H9 (cell line): ENCODE data around the gene DEFB132. TPM values are rescaled to one million over a fixed set of nuclear protein-coding genes. Genes with fewer than 3 reads are reported as not detected.

Experiments used
- DNase-seq: peaks from one replicate; pipeline ENCODE4 v3.0.0-alpha.2; 2017
- H2AFZ ChIP-seq: one replicate; pipeline ENCODE4 v1.6.1; 2013; ENCODE audit warnings: mild to moderate bottlenecking, low read length, control low read depth, moderate library complexity
- H2AK5ac ChIP-seq: 2 replicates; pipeline ENCODE4 v1.6.1; 2013; ENCODE audit warnings: low read length, control low read depth, mixed read lengths; ENCODE audit not compliant: insufficient read length
- H2BK120ac ChIP-seq: one replicate; pipeline ENCODE4 v1.6.1; 2013; ENCODE audit warnings: low read depth, mild to moderate bottlenecking, low read length, control low read depth, inconsistent platforms; ENCODE audit not compliant: poor library complexity, severe bottlenecking
- H2BK12ac ChIP-seq: 2 replicates; pipeline ENCODE4 v1.6.1; 2013; ENCODE audit warnings: low read length, control low read depth, mixed read lengths, low read depth; ENCODE audit not compliant: insufficient read length
- H2BK15ac ChIP-seq: 2 replicates; pipeline ENCODE4 v1.6.1; 2013; ENCODE audit warnings: low read depth, low read length, control low read depth
- H2BK20ac ChIP-seq: one replicate; pipeline ENCODE4 v1.6.1; 2013; ENCODE audit warnings: low read depth, mild to moderate bottlenecking, low read length, control low read depth, inconsistent platforms; ENCODE audit not compliant: poor library complexity, severe bottlenecking
- H2BK5ac ChIP-seq: 2 replicates; pipeline ENCODE4 v1.6.1; 2013; ENCODE audit warnings: low read length, control low read depth, mixed read lengths; ENCODE audit not compliant: insufficient read length
- H3K14ac ChIP-seq: 2 replicates; pipeline ENCODE4 v1.6.1; 2013; ENCODE audit warnings: low read length, control low read depth; ENCODE audit not compliant: insufficient read depth
- H3K18ac ChIP-seq: 2 replicates; pipeline ENCODE4 v1.6.1; 2013; ENCODE audit warnings: low read depth, mild to moderate bottlenecking, mixed read lengths, low read length, control low read depth; ENCODE audit not compliant: insufficient read length
- H3K23ac ChIP-seq: 2 replicates; pipeline ENCODE4 v1.6.1; 2013; ENCODE audit warnings: low read length, control low read depth, mixed read lengths, low read depth; ENCODE audit not compliant: insufficient read length
- H3K23me2 ChIP-seq: 2 replicates; pipeline ENCODE4 v1.6.1; 2013; ENCODE audit warnings: low read depth, mild to moderate bottlenecking, mixed read lengths, low read length, control low read depth; ENCODE audit not compliant: insufficient read length, poor library complexity, severe bottlenecking
- H3K27ac ChIP-seq: 2 replicates; pipeline ENCODE4 v1.5.1; 2013; ENCODE audit warnings: low read length, control low read depth, mixed read lengths, low read depth; ENCODE audit not compliant: insufficient read length
- H3K27me3 ChIP-seq: 2 replicates; pipeline ENCODE4 v1.6.1; 2013; ENCODE audit warnings: low read length, control low read depth, inconsistent platforms; ENCODE audit not compliant: insufficient read depth
- H3K4ac ChIP-seq: 2 replicates; pipeline ENCODE4 v1.6.1; 2013; ENCODE audit warnings: low read depth, mild to moderate bottlenecking, control low read depth, inconsistent platforms, low read length, moderate library complexity
- H3K4me1 ChIP-seq: 2 replicates; pipeline ENCODE4 v1.6.1; 2013; ENCODE audit warnings: low read length, control low read depth, inconsistent platforms; ENCODE audit not compliant: insufficient read depth
- H3K4me2 ChIP-seq: 2 replicates; pipeline ENCODE4 v1.6.1; 2013; ENCODE audit warnings: low read length, control low read depth, mixed read lengths; ENCODE audit not compliant: insufficient read length, insufficient read depth
- H3K56ac ChIP-seq: 2 replicates; pipeline ENCODE4 v1.6.1; 2013; ENCODE audit warnings: low read depth, mild to moderate bottlenecking, mixed read lengths, low read length, control low read depth; ENCODE audit not compliant: insufficient read length
- H3K79me1 ChIP-seq: 2 replicates; pipeline ENCODE4 v1.6.1; 2013; ENCODE audit warnings: low read depth, mild to moderate bottlenecking, moderate library complexity, low read length, control low read depth, inconsistent platforms; ENCODE audit not compliant: insufficient read depth, poor library complexity, severe bottlenecking
- H3K79me2 ChIP-seq: 2 replicates; pipeline ENCODE4 v1.6.1; 2013; ENCODE audit warnings: low read length, control low read depth, inconsistent platforms; ENCODE audit not compliant: insufficient read depth
- H3K9ac ChIP-seq: 2 replicates; pipeline ENCODE4 v1.6.1; 2013; ENCODE audit warnings: low read length, control low read depth, mixed read lengths; ENCODE audit not compliant: insufficient read length; ENCODE audit errors: extremely low read depth
- H3K9me3 ChIP-seq: one replicate; pipeline ENCODE4 v1.6.1; 2013; ENCODE audit warnings: low read depth, low read length, inconsistent platforms; ENCODE audit not compliant: control insufficient read depth
- H3T11ph ChIP-seq: one replicate; pipeline ENCODE4 v1.6.1; 2013; ENCODE audit warnings: mild to moderate bottlenecking, low read length, control low read depth, inconsistent platforms
- H4K20me1 ChIP-seq: one replicate; pipeline ENCODE4 v1.6.1; 2013; ENCODE audit not compliant: control insufficient read depth, insufficient read length, insufficient read depth
- H4K5ac ChIP-seq: 2 replicates; pipeline ENCODE4 v1.6.1; 2013; ENCODE audit warnings: low read depth, mild to moderate bottlenecking, mixed read lengths, low read length, control low read depth; ENCODE audit not compliant: insufficient read length
- H4K8ac ChIP-seq: replicated peaks from 2 replicates; pipeline ENCODE4 v1.6.1; 2013; ENCODE audit warnings: low read length, control low read depth, mixed read lengths, low read depth; ENCODE audit not compliant: insufficient read length
- H4K91ac ChIP-seq: 2 replicates; pipeline ENCODE4 v1.6.1; 2013; ENCODE audit warnings: low read depth, mild to moderate bottlenecking, moderate library complexity, mixed read lengths, low read length, control low read depth; ENCODE audit not compliant: insufficient read length
- H3K27ac Mint-ChIP-seq, 3 experiments: 2 replicates in 2 of 3; 3 replicates in 1 of 3; pipeline ENCODE4 v1.8.0; 2020 to 2021; ENCODE audit warnings: mixed read lengths in 3 of 3, mild to moderate bottlenecking in 1 of 3, moderate library complexity in 1 of 3
- H3K27me3 Mint-ChIP-seq: 2 replicates; pipeline ENCODE4 v1.8.0; 2021; ENCODE audit warnings: low read depth, mild to moderate bottlenecking, moderate library complexity, mixed read lengths
- H3K36me3 Mint-ChIP-seq, 3 experiments: 2 replicates in 2 of 3; 3 replicates in 1 of 3; pipeline ENCODE4 v1.8.0; 2020 to 2021; ENCODE audit warnings: low read depth in 3 of 3, mixed read lengths in 3 of 3; ENCODE audit not compliant: insufficient read depth in 1 of 3
- H3K4me1 Mint-ChIP-seq, 2 experiments: 2 replicates each; pipeline ENCODE4 v1.8.0; 2020; ENCODE audit warnings: mixed read lengths in 2 of 2
- H3K4me3 Mint-ChIP-seq, 2 experiments: 2 replicates in 1 of 2; 3 replicates in 1 of 2; pipeline ENCODE4 v1.8.0; 2020 to 2021; ENCODE audit warnings: mild to moderate bottlenecking in 2 of 2, mixed read lengths in 2 of 2, moderate library complexity in 1 of 2
- H3K9me3 Mint-ChIP-seq, 2 experiments: 2 replicates in 1 of 2; 3 replicates in 1 of 2; pipeline ENCODE4 v1.8.0; 2020; ENCODE audit warnings: mild to moderate bottlenecking in 2 of 2, mixed read lengths in 2 of 2, moderate library complexity in 1 of 2
- CTCF ChIP-seq: fragments of 200-600 bp; sonication (generic); conservative IDR thresholded peaks from 3 replicates; pipeline ENCODE4 v1.8.0; 2021; ENCODE audit warnings: antibody characterized with exemption, mild to moderate bottlenecking
- WGBS: extraction: QIAGEN DNeasy Blood & Tissue Kit; methylation state at CpG from one replicate; pipeline ENCODE4 v1.1.7; 2013; ENCODE audit warnings: missing lambda C conversion rate, low lambda C conversion rate, mixed read lengths; ENCODE audit not compliant: insufficient read length; ENCODE audit errors: extremely low coverage; 5-methylcytosine and 5-hydroxymethylcytosine counted together
- total RNA-seq: library from RNA; stranded (reverse); gene quantifications from 2 replicates; pipeline ENCODE4 v1.2.1, GENCODE V29; 2021

DEFB132 gene
- total RNA-seq, 1 experiment from 2014 or later, result not detected

- Histone ChIP-seq H3K56ac (no peak overlapping the region), H3K27ac (no peak overlapping the region), H3K9me3 (no peaks in the 10 kb centered on the region), H2BK15ac (no peak overlapping the region), H2BK120ac (no peak overlapping the region), H2BK5ac (no peak overlapping the region), H3K4me1 (no peaks in the 10 kb centered on the region), H2AK5ac (no peak overlapping the region), H3K27me3 (peaks cover 3% of the 10 kb centered on the region; the same call in 1 of the 2 replicates), H4K20me1 (no peaks in the 10 kb centered on the region), H3K79me2 (no peaks in the 10 kb centered on the region), H3K18ac (no peak overlapping the region), H2BK12ac (no peak overlapping the region), H3K4ac (no peak overlapping the region), H3K14ac (no peak overlapping the region), H3K23ac (no peak overlapping the region), H2BK20ac (no peak overlapping the region), H4K91ac (no peak overlapping the region), H3T11ph (no peak overlapping the region), H3K23me2 (no peaks in the 10 kb centered on the region), H2AFZ (no peak overlapping the region), H3K4me2 (no peak overlapping the region), H3K9ac (no peak overlapping the region), H4K8ac (no peak overlapping the region), H4K5ac (no peak overlapping the region), H3K79me1 (no peaks in the 10 kb centered on the region)
- Mint-ChIP-seq H3K9me3 (peaks cover 0 to 1% of the 10 kb centered on the region in 2 experiments; a peak in 1 of 5 replicates), H3K4me1 (peaks cover 2 to 3% of the 10 kb centered on the region in 2 experiments; a peak in 2 of 4 replicates), H3K36me3 (no peaks in the 10 kb centered on the region), H3K27me3 (peaks cover 93% of the 10 kb centered on the region), H3K4me3 (no peak overlapping the region), H3K27ac (no peak overlapping the region)
- no peak for TF ChIP-seq CTCF
- DNase-seq, result no peak
- no CpG with 5 or more reads among the region's 4 CpGs for WGBS
These were observed 20.0 kb upstream of the DEFB132 start for GRCh38 chr20:237489-237888.
